Measurements from ENCODE around the gene CUEDC2. TPM values are rescaled to one million over a fixed set of nuclear protein-coding genes. Genes with fewer than 3 reads are reported as not detected.

Gene CUEDC2
- total and polyA plus RNA-seq, 2 donors (not counting 1 experiment from before 2014, with no cell fraction given) = 60.8 to 62.3 TPM

DNA sequence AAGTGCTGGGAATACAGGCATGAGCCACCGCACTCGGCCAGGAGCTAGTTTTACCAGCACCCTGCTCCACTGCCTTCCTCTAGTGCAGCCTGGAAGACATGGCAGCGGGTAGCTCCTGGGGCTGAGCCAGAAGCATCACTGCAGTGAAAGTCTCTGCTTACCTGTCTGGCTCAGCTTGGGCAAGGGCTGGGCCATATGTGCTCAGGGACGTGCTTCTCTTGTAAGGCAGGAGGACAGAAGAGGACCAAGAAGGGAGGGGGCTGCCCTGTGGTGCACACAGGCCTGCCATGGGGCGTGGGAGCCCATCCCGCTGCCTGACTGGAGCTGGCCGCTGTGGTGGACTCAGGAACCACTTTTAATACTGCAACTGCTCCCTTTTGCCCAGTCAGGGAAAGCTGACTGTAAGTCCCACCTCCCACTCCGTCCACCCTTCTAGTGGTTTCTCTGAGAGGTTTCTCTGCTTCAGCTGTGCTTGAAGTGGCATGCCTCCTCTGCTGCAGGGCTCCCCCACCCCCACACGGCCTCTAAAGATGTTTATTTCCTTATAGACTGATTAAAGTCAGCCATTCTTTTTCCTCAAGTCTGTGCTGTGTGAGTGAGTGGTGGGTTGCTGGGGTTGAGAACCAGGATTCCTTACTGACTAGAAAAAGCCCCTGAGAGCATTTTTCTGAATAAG is 44.2 kb upstream of the CUEDC2 start:
- peak in 1 of 2 donors; percentile 31 for DNase-seq (ENCODE audit: low read depth in 2 of 2)
- no peak overlapping the region for H3K4me3 ChIP-seq (replicated peaks in 1 of 4; ENCODE audit: control extremely low read depth in 1 of 4, insufficient read depth in 1 of 4, low read depth in 3 of 4, low read length in 4 of 4)
- H2AFZ ChIP-seq (ENCODE audit: low read length) = no peak overlapping the region
- no peaks in the 10 kb centered on the region for H3K9me3 ChIP-seq (ENCODE audit: control insufficient read depth, insufficient read depth, low read depth, low read length)
- no peaks in the 10 kb centered on the region for H3K79me2 ChIP-seq (ENCODE audit: control insufficient read depth, insufficient read depth, low read length)
- TF ChIP-seq EZH2 (IDR thresholded peaks at IDR 0.05; ENCODE audit: low read length, missing control alignments) = no peak
- TF ChIP-seq, protein P1, sequence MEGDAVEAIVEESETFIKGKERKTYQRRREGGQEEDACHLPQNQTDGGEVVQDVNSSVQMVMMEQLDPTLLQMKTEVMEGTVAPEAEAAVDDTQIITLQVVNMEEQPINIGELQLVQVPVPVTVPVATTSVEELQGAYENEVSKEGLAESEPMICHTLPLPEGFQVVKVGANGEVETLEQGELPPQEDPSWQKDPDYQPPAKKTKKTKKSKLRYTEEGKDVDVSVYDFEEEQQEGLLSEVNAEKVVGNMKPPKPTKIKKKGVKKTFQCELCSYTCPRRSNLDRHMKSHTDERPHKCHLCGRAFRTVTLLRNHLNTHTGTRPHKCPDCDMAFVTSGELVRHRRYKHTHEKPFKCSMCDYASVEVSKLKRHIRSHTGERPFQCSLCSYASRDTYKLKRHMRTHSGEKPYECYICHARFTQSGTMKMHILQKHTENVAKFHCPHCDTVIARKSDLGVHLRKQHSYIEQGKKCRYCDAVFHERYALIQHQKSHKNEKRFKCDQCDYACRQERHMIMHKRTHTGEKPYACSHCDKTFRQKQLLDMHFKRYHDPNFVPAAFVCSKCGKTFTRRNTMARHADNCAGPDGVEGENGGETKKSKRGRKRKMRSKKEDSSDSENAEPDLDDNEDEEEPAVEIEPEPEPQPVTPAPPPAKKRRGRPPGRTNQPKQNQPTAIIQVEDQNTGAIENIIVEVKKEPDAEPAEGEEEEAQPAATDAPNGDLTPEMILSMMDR (conservative IDR thresholded peaks at IDR 0.05 in 1 of 2, IDR thresholded peaks at IDR 0.05 in 1 of 2; ENCODE audit: low read depth in 1 of 2, low read length in 2 of 2) = no peak
- no peaks in the 10 kb centered on the region for H4K20me1 ChIP-seq (ENCODE audit: control insufficient read depth, extremely low read depth, insufficient read depth, low read length)
- no peaks in the 10 kb centered on the region for H3K27me3 ChIP-seq (ENCODE audit: control insufficient read depth, insufficient read depth, low read length)
- no peak overlapping the region for H3K9ac ChIP-seq (ENCODE audit: insufficient read depth, low read length)
- no peaks in the 10 kb centered on the region for H3K4me1 ChIP-seq (ENCODE audit: control insufficient read depth, extremely low read depth, insufficient read depth, low read length)
- H3K4me2 ChIP-seq (ENCODE audit: extremely low read depth, insufficient read depth, low read length) = no peak overlapping the region
- H3K36me3 ChIP-seq (ENCODE audit: control insufficient read depth, insufficient read depth, low read length) = peaks cover 9% of the 10 kb centered on the region
- no peak overlapping the region for H3K27ac ChIP-seq (ENCODE audit: insufficient read depth, low read length)

DNA sequence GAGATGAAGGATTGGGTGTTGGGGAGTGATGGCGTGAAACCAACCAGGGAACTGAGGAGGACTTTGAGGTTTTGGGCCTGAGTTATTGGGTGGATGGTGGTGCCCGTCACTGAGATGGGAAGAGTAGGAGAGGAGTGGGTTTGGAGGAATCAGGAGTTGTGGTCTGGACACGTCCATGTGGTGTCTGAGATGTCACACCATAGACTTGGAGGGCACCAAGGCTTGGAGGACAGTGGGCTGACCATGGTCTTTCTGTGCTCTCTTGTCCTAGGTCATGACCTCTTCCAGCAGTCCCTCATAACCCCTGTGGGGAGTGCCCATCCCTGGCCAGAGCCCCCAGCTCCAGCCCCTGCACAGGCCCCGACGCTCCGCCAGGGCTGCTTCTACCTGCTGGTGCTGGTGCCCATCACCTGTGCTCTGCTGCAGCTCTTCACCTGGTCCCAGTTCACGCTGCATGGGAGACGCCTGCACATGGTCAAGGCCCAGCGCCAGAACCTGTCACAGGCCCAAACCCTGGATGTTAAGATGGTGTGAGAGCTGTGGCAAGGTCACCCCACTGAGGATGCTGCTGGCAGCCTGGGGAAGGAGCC is 43.2 kb upstream of the CUEDC2 start:
- Histone ChIP-seq H3K9ac (ENCODE audit: insufficient read depth, low read length) (no peak overlapping the region), H4K20me1 (ENCODE audit: control insufficient read depth, extremely low read depth, insufficient read depth, low read length) (no peaks in the 10 kb centered on the region), H3K9me3 (ENCODE audit: control insufficient read depth, insufficient read depth, low read depth, low read length) (no peaks in the 10 kb centered on the region), H3K79me2 (ENCODE audit: control insufficient read depth, insufficient read depth, low read length) (no peaks in the 10 kb centered on the region), H3K4me1 (ENCODE audit: control insufficient read depth, extremely low read depth, insufficient read depth, low read length) (no peaks in the 10 kb centered on the region), H3K36me3 (ENCODE audit: control insufficient read depth, insufficient read depth, low read length) (peaks cover 5% of the 10 kb centered on the region), H2AFZ (ENCODE audit: low read length) (no peak overlapping the region), H3K4me3 (replicated peaks in 1 of 4; ENCODE audit: control extremely low read depth in 1 of 4, insufficient read depth in 1 of 4, low read depth in 3 of 4, low read length in 4 of 4) (no peak overlapping the region), H3K27me3 (ENCODE audit: control insufficient read depth, insufficient read depth, low read length) (no peaks in the 10 kb centered on the region), H3K27ac (ENCODE audit: insufficient read depth, low read length) (no peak overlapping the region), H3K4me2 (ENCODE audit: extremely low read depth, insufficient read depth, low read length) (no peak overlapping the region)
- no peak for DNase-seq (ENCODE audit: low read depth in 2 of 2)
- TF ChIP-seq, protein P1 (conservative IDR thresholded peaks at IDR 0.05 in 1 of 2, IDR thresholded peaks at IDR 0.05 in 1 of 2; ENCODE audit: low read depth in 1 of 2, low read length in 2 of 2) = no peak
- no peak for TF ChIP-seq EZH2 (IDR thresholded peaks at IDR 0.05; ENCODE audit: low read length, missing control alignments)

DNA sequence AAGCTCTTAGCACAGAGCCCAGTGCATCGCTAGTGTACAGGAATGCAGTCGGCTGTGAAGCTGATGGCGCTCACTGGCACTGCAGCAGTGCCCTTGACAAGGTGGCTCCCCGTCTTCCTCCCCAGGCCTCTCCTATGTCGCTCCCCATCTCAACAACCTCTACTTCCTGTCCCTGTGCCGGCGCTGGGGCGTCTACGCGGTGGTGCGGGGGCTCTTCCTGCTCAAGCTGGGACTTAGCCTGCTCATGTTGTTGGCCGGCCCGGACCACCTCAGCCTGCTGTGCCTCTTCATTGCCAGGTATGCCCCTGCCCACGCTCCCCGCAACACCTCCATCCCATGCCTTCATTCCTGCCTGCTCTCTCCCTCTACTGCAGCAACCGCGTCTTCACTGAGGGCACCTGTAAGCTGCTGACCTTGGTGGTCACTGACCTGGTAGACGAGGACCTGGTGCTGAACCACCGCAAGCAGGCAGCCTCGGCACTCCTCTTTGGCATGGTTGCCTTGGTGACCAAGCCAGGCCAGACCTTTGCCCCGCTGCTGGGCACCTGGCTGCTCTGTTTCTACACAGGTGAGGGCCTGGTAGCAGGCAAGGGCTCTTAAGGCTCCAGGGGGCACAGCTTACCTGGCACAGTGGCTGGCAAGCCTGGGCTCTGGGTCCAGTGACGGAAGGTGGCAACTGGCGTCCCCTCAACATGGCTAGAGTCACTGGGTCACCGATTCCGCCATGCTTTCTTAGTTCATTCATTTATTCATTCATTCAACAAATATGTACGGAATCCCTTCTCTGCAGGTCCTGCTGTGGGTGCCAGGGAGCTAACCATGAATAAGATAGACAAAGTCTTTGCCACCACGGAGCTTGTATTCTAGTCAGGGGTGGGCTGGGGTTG is 41.3 kb upstream of the CUEDC2 start:
- H3K4me3 ChIP-seq (replicated peaks in 1 of 4; ENCODE audit: control extremely low read depth in 1 of 4, insufficient read depth in 1 of 4, low read depth in 3 of 4, low read length in 4 of 4) = no peak overlapping the region
- H3K36me3 ChIP-seq (ENCODE audit: control insufficient read depth, insufficient read depth, low read length) = no peaks in the 10 kb centered on the region
- peaks cover 2% of the 10 kb centered on the region for H3K4me1 ChIP-seq (ENCODE audit: control insufficient read depth, extremely low read depth, insufficient read depth, low read length)
- no peak for DNase-seq (ENCODE audit: low read depth in 2 of 2)
- no peaks in the 10 kb centered on the region for H3K27me3 ChIP-seq (ENCODE audit: control insufficient read depth, insufficient read depth, low read length)
- TF ChIP-seq, protein P1 (conservative IDR thresholded peaks at IDR 0.05 in 1 of 2, IDR thresholded peaks at IDR 0.05 in 1 of 2; ENCODE audit: low read depth in 1 of 2, low read length in 2 of 2) = no peak
- no peak for TF ChIP-seq EZH2 (IDR thresholded peaks at IDR 0.05; ENCODE audit: low read length, missing control alignments)
- H3K79me2 ChIP-seq (ENCODE audit: control insufficient read depth, insufficient read depth, low read length) = no peaks in the 10 kb centered on the region
- H4K20me1 ChIP-seq (ENCODE audit: control insufficient read depth, extremely low read depth, insufficient read depth, low read length) = no peaks in the 10 kb centered on the region
- no peak overlapping the region for H3K4me2 ChIP-seq (ENCODE audit: extremely low read depth, insufficient read depth, low read length)
- no peak overlapping the region for H2AFZ ChIP-seq (ENCODE audit: low read length)
- H3K9me3 ChIP-seq (ENCODE audit: control insufficient read depth, insufficient read depth, low read depth, low read length) = no peaks in the 10 kb centered on the region
- H3K27ac ChIP-seq (ENCODE audit: insufficient read depth, low read length) = no peak overlapping the region
- H3K9ac ChIP-seq (ENCODE audit: insufficient read depth, low read length) = no peak overlapping the region

Data from fibroblast of lung (primary cell).